ENCODE data around the gene PPP2R5C. TPM values are rescaled to one million over a fixed set of nuclear protein-coding genes. Genes with fewer than 3 reads are reported as not detected.
A peak's percentile ranks its signal among the peaks of the same experiment; 100 is the strongest.

The PPP2R5C gene
- total RNA-seq, 1 experiment from 2014 or later, result 89.9 TPM

- Mint-ChIP-seq H3K4me1 (peaks cover 31% of the 10 kb centered on the region), H3K27ac (no peak overlapping the region), H3K4me3 (no peak overlapping the region), H3K27me3 (ENCODE audit: low read depth) (no peaks in the 10 kb centered on the region), H3K36me3 (no peaks in the 10 kb centered on the region), H3K9me3 (no peaks in the 10 kb centered on the region)
- CTCF ChIA-PET, result no interaction called here
- POLR2A ChIA-PET, result no interaction called here
- no peak for DNase-seq (ENCODE audit: low spot score)
- TF ChIP-seq EMX1 (CRISPR knock-in tag; IDR thresholded peaks at IDR 0.05) (no peak), NFYB (CRISPR knock-in tag; conservative IDR thresholded peaks at IDR 0.05; ENCODE audit: low read depth) (no peak), USF2 (CRISPR knock-in tag; IDR thresholded peaks at IDR 0.05) (no peak), CREM (CRISPR knock-in tag; IDR thresholded peaks at IDR 0.05) (no peak), MXD4 (CRISPR knock-in tag; IDR thresholded peaks at IDR 0.05; ENCODE audit: borderline replicate concordance) (no peak), ATF1 (CRISPR knock-in tag; IDR thresholded peaks at IDR 0.05) (no peak)
- ATAC-seq, result no peak
These were observed 88.1 kb downstream of the PPP2R5C start for GRCh38 chr14:101849640-101850039.

GRCh38 chr14:101851183-101851582 lies 89.7 kb downstream of the PPP2R5C start:
- Mint-ChIP-seq H3K4me1 (peaks cover 19% of the 10 kb centered on the region), H3K27me3 (ENCODE audit: low read depth) (no peaks in the 10 kb centered on the region), H3K9me3 (no peaks in the 10 kb centered on the region), H3K36me3 (no peaks in the 10 kb centered on the region), H3K4me3 (no peak overlapping the region), H3K27ac (peak overlapping the region; percentile 44; the same call in 1 of the 2 replicates)
- ATAC-seq, result no peak
- CTCF ChIA-PET, result no interaction called here
- TF ChIP-seq NFE2L1 (CRISPR knock-in tag; IDR thresholded peaks at IDR 0.05) (no peak), NR1H2 (CRISPR knock-in tag; IDR thresholded peaks at IDR 0.05) (no peak), USF2 (CRISPR knock-in tag; IDR thresholded peaks at IDR 0.05) (no peak), E2F4 (CRISPR knock-in tag; IDR thresholded peaks at IDR 0.05; ENCODE audit: borderline replicate concordance, low read depth) (no peak), ZNF121 (CRISPR knock-in tag; IDR thresholded peaks at IDR 0.05) (peak; percentile 46; the same call in 1 of the 2 replicates), ZNF219 (CRISPR knock-in tag; IDR thresholded peaks at IDR 0.05; ENCODE audit: borderline replicate concordance) (no peak)
- POLR2A ChIA-PET, result no interaction called here
- DNase-seq (ENCODE audit: low spot score), result no peak

- CTCF ChIA-PET, result no interaction called here
- Mint-ChIP-seq H3K4me3 (no peak overlapping the region), H3K27ac (0 out of 2 replicates have a peak overlapping the region, but pooled peaks have one; percentile 4), H3K36me3 (peaks cover 5% of the 10 kb centered on the region), H3K27me3 (ENCODE audit: low read depth) (no peaks in the 10 kb centered on the region), H3K4me1 (peaks cover 14% of the 10 kb centered on the region), H3K9me3 (no peaks in the 10 kb centered on the region)
- ATAC-seq (no peak), DNase-seq (ENCODE audit: low spot score) (no peak)
- POLR2A ChIA-PET, result no interaction called here
- TF ChIP-seq ATF3 (CRISPR knock-in tag; conservative IDR thresholded peaks at IDR 0.05) (no peak), ELF4 (CRISPR knock-in tag; IDR thresholded peaks at IDR 0.05; ENCODE audit: low read depth) (no peak), TEAD4 (CRISPR knock-in tag; IDR thresholded peaks at IDR 0.05) (no peak), PRRX2 (CRISPR knock-in tag; IDR thresholded peaks at IDR 0.05) (no peak), ZNF396 (CRISPR knock-in tag; IDR thresholded peaks at IDR 0.05; ENCODE audit: borderline replicate concordance) (no peak), OVOL2 (CRISPR knock-in tag; IDR thresholded peaks at IDR 0.05; ENCODE audit: borderline replicate concordance) (no peak), ZNF425 (CRISPR knock-in tag; conservative IDR thresholded peaks at IDR 0.05) (no peak), NFATC4 (CRISPR knock-in tag; IDR thresholded peaks at IDR 0.05) (no peak), NR1H2 (CRISPR knock-in tag; IDR thresholded peaks at IDR 0.05) (no peak), NR2C2 (CRISPR knock-in tag; IDR thresholded peaks at IDR 0.05) (no peak), STAT6 (CRISPR knock-in tag; conservative IDR thresholded peaks at IDR 0.05; ENCODE audit: low read depth) (no peak), FOXP1 (CRISPR knock-in tag; IDR thresholded peaks at IDR 0.05; ENCODE audit: borderline replicate concordance) (no peak), ZNF423 (CRISPR knock-in tag; IDR thresholded peaks at IDR 0.05) (no peak)
These were observed 90.4 kb downstream of the PPP2R5C start for GRCh38 chr14:101851736-101852405.

All from WTC11 (cell line).